ENCODE data around the gene PERM1.

DNA sequence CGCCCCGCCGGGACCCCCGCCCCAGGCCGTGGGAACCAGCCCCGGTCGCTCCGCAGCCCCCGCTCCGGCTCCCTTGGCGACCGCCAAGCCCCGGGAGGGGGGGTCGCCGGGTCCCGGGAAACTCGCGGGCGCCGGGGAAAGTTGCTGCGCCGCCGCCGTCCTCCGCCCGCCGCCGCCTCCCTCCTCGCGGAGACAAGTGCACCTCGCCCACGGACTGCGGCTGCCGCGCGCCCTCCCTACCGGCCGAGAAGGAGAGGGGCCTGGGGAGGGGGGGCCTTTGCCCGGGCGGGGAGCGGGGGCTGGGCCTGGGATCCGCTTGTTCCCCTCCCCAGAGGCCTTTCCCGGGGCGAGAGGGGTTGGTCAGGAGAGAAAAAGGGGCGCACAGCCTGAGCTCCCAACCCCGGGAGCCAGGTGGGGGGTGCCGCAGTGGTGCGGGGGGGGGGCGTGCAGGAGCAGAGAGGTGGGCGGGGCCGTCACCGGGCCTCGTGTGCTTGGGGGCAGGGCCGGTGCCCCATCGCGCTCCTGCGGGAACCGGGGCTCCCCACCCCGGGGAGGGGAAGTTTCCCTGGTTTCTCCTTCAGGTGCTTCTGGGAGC, 38.6 kb upstream of the PERM1 start:
- TF ChIP-seq, protein P1, sequence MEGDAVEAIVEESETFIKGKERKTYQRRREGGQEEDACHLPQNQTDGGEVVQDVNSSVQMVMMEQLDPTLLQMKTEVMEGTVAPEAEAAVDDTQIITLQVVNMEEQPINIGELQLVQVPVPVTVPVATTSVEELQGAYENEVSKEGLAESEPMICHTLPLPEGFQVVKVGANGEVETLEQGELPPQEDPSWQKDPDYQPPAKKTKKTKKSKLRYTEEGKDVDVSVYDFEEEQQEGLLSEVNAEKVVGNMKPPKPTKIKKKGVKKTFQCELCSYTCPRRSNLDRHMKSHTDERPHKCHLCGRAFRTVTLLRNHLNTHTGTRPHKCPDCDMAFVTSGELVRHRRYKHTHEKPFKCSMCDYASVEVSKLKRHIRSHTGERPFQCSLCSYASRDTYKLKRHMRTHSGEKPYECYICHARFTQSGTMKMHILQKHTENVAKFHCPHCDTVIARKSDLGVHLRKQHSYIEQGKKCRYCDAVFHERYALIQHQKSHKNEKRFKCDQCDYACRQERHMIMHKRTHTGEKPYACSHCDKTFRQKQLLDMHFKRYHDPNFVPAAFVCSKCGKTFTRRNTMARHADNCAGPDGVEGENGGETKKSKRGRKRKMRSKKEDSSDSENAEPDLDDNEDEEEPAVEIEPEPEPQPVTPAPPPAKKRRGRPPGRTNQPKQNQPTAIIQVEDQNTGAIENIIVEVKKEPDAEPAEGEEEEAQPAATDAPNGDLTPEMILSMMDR (IDR thresholded peaks at IDR 0.05): no peak
- no peak for TF ChIP-seq POLR2AphosphoS5 (IDR thresholded peaks at IDR 0.05; ENCODE audit: low read depth, low read length)
- no peak for TF ChIP-seq TCF7L2 (IDR thresholded peaks at IDR 0.05; ENCODE audit: low read depth, low read length)
- TF ChIP-seq, protein P2, sequence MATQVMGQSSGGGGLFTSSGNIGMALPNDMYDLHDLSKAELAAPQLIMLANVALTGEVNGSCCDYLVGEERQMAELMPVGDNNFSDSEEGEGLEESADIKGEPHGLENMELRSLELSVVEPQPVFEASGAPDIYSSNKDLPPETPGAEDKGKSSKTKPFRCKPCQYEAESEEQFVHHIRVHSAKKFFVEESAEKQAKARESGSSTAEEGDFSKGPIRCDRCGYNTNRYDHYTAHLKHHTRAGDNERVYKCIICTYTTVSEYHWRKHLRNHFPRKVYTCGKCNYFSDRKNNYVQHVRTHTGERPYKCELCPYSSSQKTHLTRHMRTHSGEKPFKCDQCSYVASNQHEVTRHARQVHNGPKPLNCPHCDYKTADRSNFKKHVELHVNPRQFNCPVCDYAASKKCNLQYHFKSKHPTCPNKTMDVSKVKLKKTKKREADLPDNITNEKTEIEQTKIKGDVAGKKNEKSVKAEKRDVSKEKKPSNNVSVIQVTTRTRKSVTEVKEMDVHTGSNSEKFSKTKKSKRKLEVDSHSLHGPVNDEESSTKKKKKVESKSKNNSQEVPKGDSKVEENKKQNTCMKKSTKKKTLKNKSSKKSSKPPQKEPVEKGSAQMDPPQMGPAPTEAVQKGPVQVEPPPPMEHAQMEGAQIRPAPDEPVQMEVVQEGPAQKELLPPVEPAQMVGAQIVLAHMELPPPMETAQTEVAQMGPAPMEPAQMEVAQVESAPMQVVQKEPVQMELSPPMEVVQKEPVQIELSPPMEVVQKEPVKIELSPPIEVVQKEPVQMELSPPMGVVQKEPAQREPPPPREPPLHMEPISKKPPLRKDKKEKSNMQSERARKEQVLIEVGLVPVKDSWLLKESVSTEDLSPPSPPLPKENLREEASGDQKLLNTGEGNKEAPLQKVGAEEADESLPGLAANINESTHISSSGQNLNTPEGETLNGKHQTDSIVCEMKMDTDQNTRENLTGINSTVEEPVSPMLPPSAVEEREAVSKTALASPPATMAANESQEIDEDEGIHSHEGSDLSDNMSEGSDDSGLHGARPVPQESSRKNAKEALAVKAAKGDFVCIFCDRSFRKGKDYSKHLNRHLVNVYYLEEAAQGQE (IDR thresholded peaks at IDR 0.05; ENCODE audit: insufficient read depth in 1 of 2, low read depth in 2 of 2, low read length in 1 of 2): no peak

Data from Panc1 (cell line).